ENCODE measurements around the gene HES2.

GRCh38 chr1:6462412-6463119 is 42.8 kb upstream of the HES2 start:
- TF ChIP-seq GATA3 (IDR thresholded peaks at IDR 0.05; ENCODE audit: low read depth, low read length) (no peak), GATA2 (IDR thresholded peaks at IDR 0.05; ENCODE audit: low read depth, low read length) (no peak)
